ENCODE results near the gene DNAH11. TPM values are rescaled to one million over a fixed set of nuclear protein-coding genes. Genes with fewer than 3 reads are reported as not detected.

The DNAH11 gene
- total and polyA plus RNA-seq, 8 donors = 0.46 to 3.8 (median 1.1) TPM

DNA sequence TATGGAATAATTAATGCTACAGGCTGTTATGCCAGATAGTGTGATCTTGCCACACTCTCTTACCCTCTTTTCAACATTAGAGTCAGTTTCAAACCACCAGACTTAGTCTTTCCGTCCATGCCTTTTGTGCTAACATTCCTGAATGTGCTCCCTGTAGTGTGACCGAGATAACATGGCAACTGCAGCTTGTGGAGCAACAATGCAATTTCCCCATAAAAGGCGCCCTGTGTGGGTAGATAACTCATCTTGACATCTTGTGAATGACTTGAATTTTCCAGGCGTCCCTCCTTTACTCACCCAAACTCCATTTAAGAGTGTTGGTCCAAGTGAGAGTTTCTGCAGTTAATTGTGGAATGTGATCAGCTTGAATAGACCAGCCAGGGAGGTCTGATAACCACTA lies 99.6 kb downstream of the DNAH11 start:
- no peaks in the 10 kb centered on the region for H3K4me1 ChIP-seq
- H3K9me3 ChIP-seq = no peaks in the 10 kb centered on the region
- 39 to 45% methylated on average over 4 of the region's 4 CpGs for WGBS, 2 donors
- H3K36me3 ChIP-seq = no peaks in the 10 kb centered on the region
- H3K4me3 ChIP-seq = no peak overlapping the region
- no peaks in the 10 kb centered on the region for H3K27me3 ChIP-seq
- no peak for ATAC-seq
- intact Hi-C loops (cut with DNase I) = no loop called here
- H3K27ac ChIP-seq = no peak overlapping the region
- no peak for DNase-seq
- FAIRE-seq = no peak
- TF ChIP-seq, protein P1, sequence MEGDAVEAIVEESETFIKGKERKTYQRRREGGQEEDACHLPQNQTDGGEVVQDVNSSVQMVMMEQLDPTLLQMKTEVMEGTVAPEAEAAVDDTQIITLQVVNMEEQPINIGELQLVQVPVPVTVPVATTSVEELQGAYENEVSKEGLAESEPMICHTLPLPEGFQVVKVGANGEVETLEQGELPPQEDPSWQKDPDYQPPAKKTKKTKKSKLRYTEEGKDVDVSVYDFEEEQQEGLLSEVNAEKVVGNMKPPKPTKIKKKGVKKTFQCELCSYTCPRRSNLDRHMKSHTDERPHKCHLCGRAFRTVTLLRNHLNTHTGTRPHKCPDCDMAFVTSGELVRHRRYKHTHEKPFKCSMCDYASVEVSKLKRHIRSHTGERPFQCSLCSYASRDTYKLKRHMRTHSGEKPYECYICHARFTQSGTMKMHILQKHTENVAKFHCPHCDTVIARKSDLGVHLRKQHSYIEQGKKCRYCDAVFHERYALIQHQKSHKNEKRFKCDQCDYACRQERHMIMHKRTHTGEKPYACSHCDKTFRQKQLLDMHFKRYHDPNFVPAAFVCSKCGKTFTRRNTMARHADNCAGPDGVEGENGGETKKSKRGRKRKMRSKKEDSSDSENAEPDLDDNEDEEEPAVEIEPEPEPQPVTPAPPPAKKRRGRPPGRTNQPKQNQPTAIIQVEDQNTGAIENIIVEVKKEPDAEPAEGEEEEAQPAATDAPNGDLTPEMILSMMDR (IDR thresholded peaks at IDR 0.05) = no peak

GRCh38 chr7:21651697-21652096 lies 108.9 kb downstream of the DNAH11 start:
- ATAC-seq (no peak), DNase-seq (no peak), FAIRE-seq (no peak)
- 32 to 38% methylated on average over 1 of the region's 1 CpG for WGBS, 2 donors
- H3K27me3 ChIP-seq = no peaks in the 10 kb centered on the region
- H3K9me3 ChIP-seq = no peaks in the 10 kb centered on the region
- no peaks in the 10 kb centered on the region for H3K4me1 ChIP-seq
- intact Hi-C loops (cut with DNase I) = no loop called here
- no peak overlapping the region for H3K27ac ChIP-seq
- TF ChIP-seq, protein P1 (IDR thresholded peaks at IDR 0.05) = no peak
- H3K36me3 ChIP-seq = no peaks in the 10 kb centered on the region
- no peak overlapping the region for H3K4me3 ChIP-seq

- ATAC-seq (no peak), DNase-seq (no peak), FAIRE-seq (no peak)
- intact Hi-C loops (cut with DNase I) = no loop called here
- 83 to 93% methylated on average over 4 of the region's 4 CpGs for WGBS, 2 donors
- Histone ChIP-seq H3K27me3 (no peaks in the 10 kb centered on the region), H3K4me3 (no peak overlapping the region), H3K9me3 (no peaks in the 10 kb centered on the region), H3K36me3 (no peaks in the 10 kb centered on the region), H3K4me1 (no peaks in the 10 kb centered on the region), H3K27ac (no peak overlapping the region)
- TF ChIP-seq, protein P1 (IDR thresholded peaks at IDR 0.05) = no peak
Measured at GRCh38 chr7:21653623-21654022, 110.8 kb downstream of the DNAH11 start.

DNA sequence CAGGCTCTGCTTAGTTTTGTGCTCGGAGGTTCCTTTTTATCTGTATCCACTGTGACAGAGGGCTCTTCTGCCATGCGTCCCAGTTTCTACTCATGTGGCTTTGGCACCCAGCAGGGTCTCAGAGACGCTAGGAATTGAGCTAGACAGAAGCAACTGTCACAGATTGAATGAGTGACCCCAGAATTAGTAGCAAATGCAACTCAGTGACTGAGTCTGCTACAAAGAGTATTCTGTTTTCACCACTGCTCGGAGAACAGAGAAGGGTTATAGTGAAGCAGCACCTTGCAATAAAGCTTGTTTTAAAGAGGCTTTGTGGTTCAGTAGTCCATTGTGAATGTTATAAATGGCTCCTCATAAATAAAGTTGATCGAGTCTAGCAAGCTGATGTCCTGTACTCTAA lies 113.2 kb downstream of the DNAH11 start:
- WGBS, 2 donors = 59 to 80% methylated on average over 5 of the region's 5 CpGs
- no peaks in the 10 kb centered on the region for H3K9me3 ChIP-seq
- no peaks in the 10 kb centered on the region for H3K27me3 ChIP-seq
- intact Hi-C loops (cut with DNase I) = no loop called here
- TF ChIP-seq, protein P1 (IDR thresholded peaks at IDR 0.05) = no peak
- no peaks in the 10 kb centered on the region for H3K4me1 ChIP-seq
- no peak for ATAC-seq
- H3K36me3 ChIP-seq = no peaks in the 10 kb centered on the region
- no peak overlapping the region for H3K27ac ChIP-seq
- no peak overlapping the region for H3K4me3 ChIP-seq
- DNase-seq = no peak
- no peak for FAIRE-seq

- WGBS, 2 donors = 74 to 75% methylated on average over 2 of the region's 2 CpGs
- ATAC-seq (no peak), FAIRE-seq (no peak), DNase-seq (no peak)
- Histone ChIP-seq H3K4me1 (no peaks in the 10 kb centered on the region), H3K36me3 (no peaks in the 10 kb centered on the region), H3K9me3 (no peaks in the 10 kb centered on the region), H3K27ac (no peak overlapping the region), H3K27me3 (no peaks in the 10 kb centered on the region), H3K4me3 (no peak overlapping the region)
- intact Hi-C loops (cut with DNase I) = no loop called here
- TF ChIP-seq, protein P1 (IDR thresholded peaks at IDR 0.05) = no peak
Measured at GRCh38 chr7:21656796-21657195, 114.0 kb downstream of the DNAH11 start.

All from pancreas (tissue), 10 donors.